IPS-18a (cell line): ENCODE results near the gene SPINK7.
"Not testable (repeated sequence)": the region's sequence is repeated elsewhere in the genome, so short reads cannot be mapped to it uniquely, and the experiment has no call there.

Experiments
- H3K27ac ChIP-seq: one replicate; pipeline ENCODE4 v1.5.1; 2013; ENCODE audit warnings: low read length
- H3K27me3 ChIP-seq: one replicate; pipeline ENCODE4 v1.6.1; 2013; ENCODE audit warnings: mild to moderate bottlenecking, low read length; ENCODE audit not compliant: control insufficient read depth, insufficient read depth
- H3K36me3 ChIP-seq: one replicate; pipeline ENCODE4 v1.6.1; 2013; ENCODE audit warnings: low read depth, low read length; ENCODE audit not compliant: control insufficient read depth
- H3K4me1 ChIP-seq: one replicate; pipeline ENCODE4 v1.6.1; 2013; ENCODE audit warnings: low read depth, low read length; ENCODE audit not compliant: control insufficient read depth
- H3K4me3 ChIP-seq: one replicate; pipeline ENCODE4 v1.5.1; 2013; ENCODE audit warnings: low read length
- H3K9ac ChIP-seq: one replicate; pipeline ENCODE4 v1.6.1; 2013; ENCODE audit warnings: mild to moderate bottlenecking, low read length, moderate library complexity
- H3K9me3 ChIP-seq: one replicate; pipeline ENCODE4 v1.6.1; 2013; ENCODE audit warnings: low read depth, low read length; ENCODE audit not compliant: control insufficient read depth

SPINK7 gene

DNA sequence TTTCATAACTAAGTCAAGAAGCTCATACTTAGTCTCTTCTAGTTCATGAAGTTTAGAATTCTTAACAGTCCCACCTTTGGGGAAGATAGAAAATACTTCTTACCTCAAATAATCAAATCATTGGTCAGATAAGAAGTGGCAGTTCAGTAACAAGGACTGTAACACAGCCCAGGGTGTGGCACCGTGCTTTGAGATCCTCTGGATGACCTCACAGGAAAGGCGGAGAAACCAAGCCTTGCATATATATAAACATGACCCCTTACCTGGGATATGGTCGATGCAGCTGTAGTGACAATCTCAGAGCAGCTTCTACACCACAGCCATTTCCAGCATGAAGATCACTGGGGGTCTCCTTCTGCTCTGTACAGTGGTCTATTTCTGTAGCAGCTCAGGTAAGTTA, at the start of gene SPINK7:
SPINK7 (plus strand) TSS at position 271 of the 400 bp plus-strand sequence; CDS start at position 332, 61 bp downstream.
- Histone ChIP-seq H3K27me3 (no peaks in the 10 kb centered on the region), H3K9ac (no peak within 1 kb of the TSS), H3K9me3 (no peaks in the 10 kb centered on the region), H3K4me1 (no peaks in the 10 kb centered on the region), H3K36me3 (no peaks in the 10 kb centered on the region), H3K27ac (no peak within 1 kb of the TSS), H3K4me3 (no peak within 1 kb of the TSS)

DNA sequence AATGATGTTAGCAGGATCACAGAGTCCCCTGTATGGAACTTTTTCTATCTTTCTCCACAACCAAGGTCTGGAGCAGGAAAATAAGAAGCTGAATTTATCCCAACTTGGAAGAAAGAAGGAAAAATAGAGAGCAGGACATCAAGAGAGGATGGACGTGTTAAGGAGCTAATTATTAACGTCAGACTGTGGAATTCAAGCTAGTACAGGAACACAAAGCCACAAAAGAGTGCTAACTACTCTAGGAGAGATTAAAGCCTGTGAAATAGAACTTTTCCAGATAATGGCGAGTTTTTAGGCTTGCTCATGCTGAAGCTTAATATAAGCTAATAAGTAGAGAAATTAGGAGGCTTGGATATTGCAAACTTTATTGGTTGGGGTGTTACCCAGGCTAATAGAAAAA, 44.3 kb upstream of the SPINK7 start:
- Histone ChIP-seq H3K27ac (no peak overlapping the region), H3K4me1 (no peaks in the 10 kb centered on the region), H3K9me3 (no peaks in the 10 kb centered on the region), H3K27me3 (no peaks in the 10 kb centered on the region), H3K9ac (no peak overlapping the region), H3K4me3 (no peak overlapping the region), H3K36me3 (no peaks in the 10 kb centered on the region)

DNA sequence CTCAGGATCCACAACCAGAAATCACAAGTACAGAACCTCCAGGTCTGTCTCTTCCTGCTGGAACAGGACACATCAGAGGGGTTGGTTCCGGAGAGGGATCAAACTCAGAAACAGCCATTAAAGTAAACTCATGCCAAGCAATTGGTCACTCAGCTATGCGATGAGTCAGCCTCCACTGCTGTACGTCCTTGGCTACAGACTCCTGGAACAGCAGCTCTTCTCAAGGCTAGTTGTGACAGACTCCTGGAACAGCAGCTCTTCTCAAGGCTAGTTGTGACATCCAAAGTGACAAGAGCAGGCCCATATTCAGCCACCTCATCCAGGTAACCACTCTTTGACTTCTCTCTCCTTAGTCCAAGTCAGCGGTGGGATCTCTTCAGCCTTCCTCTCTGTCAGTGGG, 43.7 kb upstream of the SPINK7 start, which contains the start of gene SPINK13:
SPINK13 (plus strand) TSS at position 229 of the 400 bp plus-strand sequence. CDS start 1,279 bp downstream, outside the sequence.
- Histone ChIP-seq H3K9ac (no peak within 1 kb of the TSS), H3K27ac (no peak within 1 kb of the TSS), H3K27me3 (no peaks in the 10 kb centered on the region), H3K4me3 (no peak within 1 kb of the TSS), H3K4me1 (no peaks in the 10 kb centered on the region), H3K36me3 (no peaks in the 10 kb centered on the region), H3K9me3 (no peaks in the 10 kb centered on the region)

DNA sequence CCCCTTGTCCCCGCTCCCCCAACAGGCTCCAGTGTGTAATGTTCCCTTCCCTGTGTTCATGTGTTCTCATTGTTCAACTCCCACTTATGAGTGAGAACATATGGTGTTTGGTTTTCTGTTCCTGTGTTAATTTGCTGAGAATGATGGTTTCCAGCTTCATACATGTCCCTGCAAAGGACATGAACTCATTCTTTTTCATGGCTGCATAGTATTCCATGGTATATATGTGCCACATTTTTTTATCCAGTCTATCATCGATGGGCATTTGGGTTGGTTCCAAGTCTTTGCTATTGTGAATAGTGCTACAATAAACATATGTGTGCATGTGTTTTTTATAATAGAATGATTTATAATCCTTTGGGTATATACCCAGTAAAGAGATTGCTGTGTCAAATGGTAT, 37.1 kb upstream of the SPINK7 start:
- not testable (repeated sequence) for H3K9ac ChIP-seq, H3K4me1 ChIP-seq, H3K4me3 ChIP-seq, H3K27ac ChIP-seq, H3K9me3 ChIP-seq, H3K36me3 ChIP-seq, H3K27me3 ChIP-seq

DNA sequence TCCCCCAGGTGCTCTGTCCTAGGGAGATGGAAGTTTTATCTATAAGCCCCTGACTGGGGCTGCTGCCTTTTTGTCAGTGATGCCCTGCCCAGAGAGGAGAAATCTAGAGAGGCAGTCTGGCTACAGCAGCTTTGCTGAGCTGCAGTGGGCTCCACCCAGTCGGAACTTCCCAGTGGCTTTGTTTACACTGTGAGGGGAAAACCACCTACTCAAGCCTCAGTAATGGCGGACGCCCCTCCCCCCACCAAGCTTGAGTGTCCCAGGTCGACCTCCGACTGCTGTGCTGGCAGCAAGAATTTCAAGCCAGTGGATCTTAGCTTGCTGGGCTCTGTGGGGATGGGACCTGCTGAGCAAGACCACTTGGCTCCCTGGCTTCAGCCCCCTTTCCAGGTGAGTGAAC, 31.3 kb upstream of the SPINK7 start:
- not testable (repeated sequence) for H3K9me3 ChIP-seq, H3K4me3 ChIP-seq, H3K27me3 ChIP-seq, H3K4me1 ChIP-seq, H3K9ac ChIP-seq, H3K36me3 ChIP-seq, H3K27ac ChIP-seq

DNA sequence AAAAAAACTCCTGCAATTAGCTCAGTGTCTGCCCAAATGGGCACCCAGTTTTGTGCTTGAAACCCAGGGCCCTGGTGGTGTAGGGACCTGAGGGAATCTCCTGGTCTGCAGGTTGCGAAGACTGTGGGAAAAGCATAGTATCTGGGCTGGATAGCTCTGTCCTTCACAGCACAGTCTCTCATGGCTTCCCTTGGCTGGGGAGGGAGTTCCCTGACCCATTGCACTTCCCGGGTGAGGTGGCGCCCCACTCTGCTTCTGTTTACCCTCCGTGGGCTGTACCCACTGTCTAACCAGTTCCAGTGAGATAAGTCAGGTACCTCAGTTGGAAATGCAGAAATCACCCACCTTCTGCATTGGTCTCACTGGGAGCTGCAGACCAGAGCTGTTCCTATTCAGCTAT, 30.9 kb upstream of the SPINK7 start:
- H3K27ac ChIP-seq, H3K9me3 ChIP-seq, H3K9ac ChIP-seq, H3K36me3 ChIP-seq, H3K27me3 ChIP-seq, H3K4me1 ChIP-seq, H3K4me3 ChIP-seq: not testable (repeated sequence)

DNA sequence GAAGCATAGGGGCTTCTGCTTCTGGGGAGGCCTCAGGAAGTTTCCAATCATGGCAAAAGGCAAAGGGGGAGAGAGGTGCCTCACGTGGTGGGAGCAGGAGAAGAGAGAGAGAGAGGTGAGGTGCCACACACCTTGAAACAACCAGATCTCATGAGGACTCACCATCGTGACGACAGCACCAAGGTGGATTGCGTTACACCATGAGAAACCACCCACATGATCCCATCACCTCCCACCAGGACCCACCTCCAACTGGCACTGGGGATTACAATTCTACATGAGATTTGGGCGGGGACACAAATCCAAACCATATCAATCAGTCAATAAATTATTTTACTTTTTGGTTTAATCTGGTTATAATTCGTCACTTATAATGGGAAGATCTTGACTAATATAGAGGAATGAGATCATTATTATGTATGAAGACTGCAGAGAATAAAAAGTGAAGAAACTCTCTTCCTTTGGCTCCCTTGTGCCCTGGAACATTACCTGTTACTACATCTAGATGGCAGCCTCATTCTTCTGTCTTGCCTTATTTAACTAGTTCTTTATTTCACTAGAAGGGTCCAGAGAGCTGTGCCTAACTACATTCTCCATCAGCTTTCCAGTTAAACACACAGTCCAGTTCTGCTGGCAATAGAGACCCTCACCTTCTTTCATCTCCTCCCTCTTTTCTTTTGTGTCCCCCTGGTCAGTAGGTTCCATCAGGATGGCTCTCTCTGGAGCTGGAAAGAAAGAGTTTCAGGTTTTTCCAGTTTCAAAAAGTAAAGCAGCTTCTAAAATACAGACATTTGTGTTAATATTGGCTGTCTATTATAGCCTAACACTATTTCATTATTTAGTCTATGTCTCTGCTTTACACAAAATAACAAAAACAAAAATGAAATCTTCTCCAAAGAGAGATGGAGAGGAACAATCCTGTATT, 21.7 kb upstream of the SPINK7 start:
- Histone ChIP-seq H3K27me3 (no peaks in the 10 kb centered on the region), H3K27ac (no peak overlapping the region), H3K9me3 (no peaks in the 10 kb centered on the region), H3K4me3 (no peak overlapping the region), H3K9ac (no peak overlapping the region), H3K4me1 (no peaks in the 10 kb centered on the region), H3K36me3 (no peaks in the 10 kb centered on the region)

DNA sequence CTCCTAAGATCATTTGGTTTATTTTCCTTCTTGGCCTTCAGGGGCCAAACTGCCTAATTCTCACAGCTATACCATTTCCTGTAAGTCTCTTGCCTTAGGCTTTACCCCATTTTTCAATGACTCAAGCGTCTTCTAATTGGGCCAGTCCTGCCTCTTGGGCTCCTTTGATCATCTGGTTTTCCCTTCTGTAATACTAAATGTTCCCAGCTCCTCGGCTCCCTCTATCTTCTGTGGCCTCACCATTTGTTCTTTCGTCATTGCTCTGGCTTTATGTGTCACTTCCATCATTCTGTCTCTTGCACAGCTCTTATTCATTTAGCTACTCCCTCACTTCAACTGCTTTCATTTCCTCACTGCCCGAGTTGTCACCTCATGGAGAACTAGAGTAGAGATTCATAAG, 14.5 kb upstream of the SPINK7 start:
- H3K9ac ChIP-seq, result no peak overlapping the region
- H3K4me3 ChIP-seq, result no peak overlapping the region
- H3K27ac ChIP-seq, result no peak overlapping the region
- no peaks in the 10 kb centered on the region for H3K4me1 ChIP-seq
- no peaks in the 10 kb centered on the region for H3K27me3 ChIP-seq
- H3K9me3 ChIP-seq, result no peaks in the 10 kb centered on the region
- no peaks in the 10 kb centered on the region for H3K36me3 ChIP-seq

DNA sequence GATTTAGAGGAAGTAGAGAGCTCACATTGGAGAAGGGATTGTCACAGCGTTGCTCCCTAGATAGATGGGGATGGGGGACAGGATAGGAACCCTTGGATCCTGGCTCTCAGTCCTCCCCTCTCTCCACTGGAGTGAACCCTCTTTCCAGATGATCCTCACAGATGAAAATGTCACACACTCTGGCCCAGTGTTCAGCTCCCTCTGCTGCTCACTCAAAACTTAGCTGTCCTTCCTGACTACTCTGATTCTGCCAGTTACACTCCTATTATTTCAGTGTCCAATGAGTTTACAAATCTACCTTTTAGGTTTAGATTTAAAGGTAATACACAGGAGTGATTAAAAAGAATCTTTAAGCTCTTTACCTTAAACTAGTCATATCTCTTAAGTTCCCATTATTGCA, 5.8 kb upstream of the SPINK7 start:
- Histone ChIP-seq H3K9me3 (no peaks in the 10 kb centered on the region), H3K27ac (no peak overlapping the region), H3K36me3 (no peaks in the 10 kb centered on the region), H3K4me3 (no peak overlapping the region), H3K4me1 (no peaks in the 10 kb centered on the region), H3K27me3 (no peaks in the 10 kb centered on the region), H3K9ac (no peak overlapping the region)

DNA sequence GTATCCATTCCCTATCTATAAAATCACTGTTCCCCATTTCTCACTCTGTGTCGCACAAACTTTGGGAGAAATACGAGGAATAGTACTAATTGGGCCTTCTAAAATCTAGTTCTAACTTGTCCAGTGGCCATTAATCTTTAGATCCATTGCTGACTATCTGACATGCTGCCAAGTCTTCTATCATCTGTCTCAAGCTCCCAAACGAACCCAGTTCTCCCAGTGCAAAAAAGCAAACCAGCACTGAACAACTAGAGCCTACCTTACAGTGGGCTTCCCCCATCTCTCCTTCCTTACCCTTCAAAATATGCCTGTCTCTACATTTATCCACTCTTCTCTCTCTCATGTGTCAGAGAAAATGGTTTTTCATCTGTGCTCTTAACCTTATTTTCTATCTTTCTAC, 3.2 kb upstream of the SPINK7 start:
- Histone ChIP-seq H3K4me3 (no peak overlapping the region), H3K9ac (no peak overlapping the region), H3K27me3 (no peaks in the 10 kb centered on the region), H3K27ac (no peak overlapping the region), H3K36me3 (no peaks in the 10 kb centered on the region), H3K9me3 (no peaks in the 10 kb centered on the region), H3K4me1 (no peaks in the 10 kb centered on the region)

DNA sequence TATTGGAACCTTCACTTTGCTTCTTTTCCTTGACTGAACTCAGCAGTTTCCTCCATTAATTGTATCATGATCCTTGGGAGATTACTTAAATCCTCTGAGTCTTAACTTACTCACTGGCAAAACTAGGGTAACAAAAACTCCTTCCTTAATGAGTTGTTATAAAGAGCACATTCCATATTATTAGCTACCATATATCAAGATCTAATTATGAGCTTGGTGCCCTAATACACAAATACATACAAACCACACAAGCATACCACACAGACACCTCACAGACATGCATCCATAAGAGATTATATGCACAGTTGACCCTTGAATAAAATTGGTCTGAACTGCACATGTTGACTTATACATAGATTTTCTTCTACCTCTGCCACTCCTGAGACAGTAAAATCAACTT, 2.5 kb upstream of the SPINK7 start:
- no peak overlapping the region for H3K4me3 ChIP-seq
- no peaks in the 10 kb centered on the region for H3K27me3 ChIP-seq
- no peaks in the 10 kb centered on the region for H3K4me1 ChIP-seq
- H3K27ac ChIP-seq, result no peak overlapping the region
- no peaks in the 10 kb centered on the region for H3K36me3 ChIP-seq
- no peaks in the 10 kb centered on the region for H3K9me3 ChIP-seq
- H3K9ac ChIP-seq, result no peak overlapping the region

DNA sequence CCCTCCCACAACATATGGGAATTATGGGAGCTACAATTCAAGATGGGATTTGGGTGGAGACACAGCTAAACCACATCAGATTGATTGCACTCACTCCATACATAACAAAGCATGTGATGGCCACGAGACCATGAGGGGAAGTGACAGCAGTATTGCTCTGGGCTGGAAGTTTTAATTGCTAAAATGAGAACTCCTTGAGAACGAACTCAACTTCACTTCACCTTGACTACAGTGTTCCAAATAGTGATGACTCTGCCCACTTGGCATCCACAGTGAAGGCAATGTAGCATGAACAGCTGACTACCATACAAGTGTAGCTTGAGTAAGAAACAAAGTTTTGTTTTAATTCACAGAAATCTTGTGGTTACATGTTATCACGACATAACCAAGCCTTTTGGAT, 739 bp upstream of the SPINK7 start:
- no peak overlapping the region for H3K4me3 ChIP-seq
- H3K9ac ChIP-seq, result no peak overlapping the region
- no peak overlapping the region for H3K27ac ChIP-seq

More for the DNA sequence above, 739 bp upstream of the SPINK7 start:
- Histone ChIP-seq H3K9me3 (no peaks in the 10 kb centered on the region), H3K36me3 (no peaks in the 10 kb centered on the region), H3K27me3 (no peaks in the 10 kb centered on the region), H3K4me1 (no peaks in the 10 kb centered on the region)
